SHP77 (cell line): ENCODE data around the gene OSBP2.
A peak's percentile ranks its signal among the peaks of the same experiment; 100 is the strongest.
"Not testable (repeated sequence)": the region's sequence is repeated elsewhere in the genome, so short reads cannot be mapped to it uniquely, and the experiment has no call there.

ENCODE experiments used
- DNase-seq, 2 experiments: peaks; one replicate each; lab custom pipeline; 2025; lab: John Stamatoyannopoulos, UW

OSBP2 gene

GRCh38 chr22:30694640-30695350 lies at the start of gene OSBP2:
Gene OSBP2, plus strand, starts transcription at chr22:30694874. Its CDS starts 36 bp downstream, at chr22:30694910.
- DNase-seq, result no peak

GRCh38 chr22:30646518-30647160 lies 48.0 kb upstream of the OSBP2 start:
- DNase-seq, result no peak

GRCh38 chr22:30647536-30647935 lies 47.1 kb upstream of the OSBP2 start:
- no peak for DNase-seq

GRCh38 chr22:30648825-30649224 lies 45.8 kb upstream of the OSBP2 start:
- no peak for DNase-seq

- no peak for DNase-seq
Observed at GRCh38 chr22:30649430-30650007, 45.2 kb upstream of the OSBP2 start.

GRCh38 chr22:30650508-30651116 lies 44.1 kb upstream of the OSBP2 start:
- DNase-seq, result no peak

GRCh38 chr22:30652852-30653251 lies 41.8 kb upstream of the OSBP2 start:
- DNase-seq, result no peak

GRCh38 chr22:30654361-30654760 lies 40.3 kb upstream of the OSBP2 start:
- no peak for DNase-seq

GRCh38 chr22:30655532-30655931 lies 39.1 kb upstream of the OSBP2 start:
- DNase-seq, result no peak

- peak; percentile 19 to 27 for DNase-seq
Observed at GRCh38 chr22:30662040-30662439, 32.6 kb upstream of the OSBP2 start.

- DNase-seq, result no peak
Observed at GRCh38 chr22:30664798-30665197, 29.9 kb upstream of the OSBP2 start.

GRCh38 chr22:30665266-30665665 lies 29.4 kb upstream of the OSBP2 start:
- no peak for DNase-seq

GRCh38 chr22:30665786-30666185 lies 28.9 kb upstream of the OSBP2 start:
- DNase-seq, result no peak

GRCh38 chr22:30667107-30667493 lies 27.6 kb upstream of the OSBP2 start:
- DNase-seq, result no peak

- peak; percentile 84 to 86 for DNase-seq
Observed at GRCh38 chr22:30667494-30668385, 26.9 kb upstream of the OSBP2 start, which contains the start of gene DUSP18. Gene DUSP18, minus strand, starts transcription at chr22:30667875. Its CDS starts 3,872 bp downstream, at chr22:30664003.

- peak in 1 of 2 experiments; percentile 17 for DNase-seq
Observed at GRCh38 chr22:30668386-30668710, 26.3 kb upstream of the OSBP2 start.

- DNase-seq, result no peak
Observed at GRCh38 chr22:30671071-30671470, 23.6 kb upstream of the OSBP2 start.

- no peak for DNase-seq
Observed at GRCh38 chr22:30673136-30673535, 21.5 kb upstream of the OSBP2 start.

GRCh38 chr22:30674482-30674881 lies 20.2 kb upstream of the OSBP2 start:
- no peak for DNase-seq

GRCh38 chr22:30675436-30675835 lies 19.2 kb upstream of the OSBP2 start:
- DNase-seq, result peak; percentile 22 to 25

- DNase-seq, result not testable (repeated sequence)
Observed at GRCh38 chr22:30676565-30676964, 18.1 kb upstream of the OSBP2 start.
